Measurements from ENCODE around the gene KPNA3.
"Not testable (repeated sequence)": the region's sequence is repeated elsewhere in the genome, so short reads cannot be mapped to it uniquely, and the experiment has no call there.

KPNA3 gene

GRCh38 chr13:49821216-49822009 is 28.9 kb upstream of the KPNA3 start:
- Histone ChIP-seq H3K9ac (ENCODE audit: low read length) (no peak overlapping the region), H3K4me1 (ENCODE audit: control insufficient read depth, insufficient read depth, low read length) (no peaks in the 10 kb centered on the region), H3K27ac (ENCODE audit: low read depth, low read length) (no peak overlapping the region), H3K27me3 (ENCODE audit: control insufficient read depth, insufficient read depth, low read length) (no peaks in the 10 kb centered on the region), H3K4me3 (ENCODE audit: low read length) (no peak overlapping the region), H3K36me3 (ENCODE audit: control insufficient read depth, insufficient read depth, low read length) (no peaks in the 10 kb centered on the region)

GRCh38 chr13:49820591-49821215 is 28.2 kb upstream of the KPNA3 start:
- H3K9ac ChIP-seq (ENCODE audit: low read length) = no peak overlapping the region
- H3K27ac ChIP-seq (ENCODE audit: low read depth, low read length) = no peak overlapping the region
- H3K36me3 ChIP-seq (ENCODE audit: control insufficient read depth, insufficient read depth, low read length) = no peaks in the 10 kb centered on the region
- no peaks in the 10 kb centered on the region for H3K27me3 ChIP-seq (ENCODE audit: control insufficient read depth, insufficient read depth, low read length)
- no peak overlapping the region for H3K4me3 ChIP-seq (ENCODE audit: low read length)
- no peaks in the 10 kb centered on the region for H3K4me1 ChIP-seq (ENCODE audit: control insufficient read depth, insufficient read depth, low read length)

GRCh38 chr13:49816047-49816446 is 23.6 kb upstream of the KPNA3 start:
- H3K36me3 ChIP-seq (ENCODE audit: control insufficient read depth, insufficient read depth, low read length); H3K9ac ChIP-seq (ENCODE audit: low read length); H3K4me3 ChIP-seq (ENCODE audit: low read length); H3K27me3 ChIP-seq (ENCODE audit: control insufficient read depth, insufficient read depth, low read length); H3K4me1 ChIP-seq (ENCODE audit: control insufficient read depth, insufficient read depth, low read length); H3K27ac ChIP-seq (ENCODE audit: low read depth, low read length): not testable (repeated sequence)

GRCh38 chr13:49814551-49815270 is 22.2 kb upstream of the KPNA3 start:
- Histone ChIP-seq H3K4me1 (ENCODE audit: control insufficient read depth, insufficient read depth, low read length) (no peaks in the 10 kb centered on the region), H3K9ac (ENCODE audit: low read length) (no peak overlapping the region), H3K27me3 (ENCODE audit: control insufficient read depth, insufficient read depth, low read length) (no peaks in the 10 kb centered on the region), H3K36me3 (ENCODE audit: control insufficient read depth, insufficient read depth, low read length) (no peaks in the 10 kb centered on the region), H3K4me3 (ENCODE audit: low read length) (no peak overlapping the region), H3K27ac (ENCODE audit: low read depth, low read length) (no peak overlapping the region)

GRCh38 chr13:49812812-49813211 is 20.3 kb upstream of the KPNA3 start:
- H3K27me3 ChIP-seq (ENCODE audit: control insufficient read depth, insufficient read depth, low read length) = no peaks in the 10 kb centered on the region
- H3K36me3 ChIP-seq (ENCODE audit: control insufficient read depth, insufficient read depth, low read length) = no peaks in the 10 kb centered on the region
- H3K9ac ChIP-seq (ENCODE audit: low read length) = no peak overlapping the region
- H3K4me1 ChIP-seq (ENCODE audit: control insufficient read depth, insufficient read depth, low read length) = no peaks in the 10 kb centered on the region
- no peak overlapping the region for H3K4me3 ChIP-seq (ENCODE audit: low read length)
- no peak overlapping the region for H3K27ac ChIP-seq (ENCODE audit: low read depth, low read length)

- Histone ChIP-seq H3K4me3 (ENCODE audit: low read length) (no peak overlapping the region), H3K9ac (ENCODE audit: low read length) (no peak overlapping the region), H3K27ac (ENCODE audit: low read depth, low read length) (no peak overlapping the region), H3K4me1 (ENCODE audit: control insufficient read depth, insufficient read depth, low read length) (no peaks in the 10 kb centered on the region), H3K36me3 (ENCODE audit: control insufficient read depth, insufficient read depth, low read length) (no peaks in the 10 kb centered on the region), H3K27me3 (ENCODE audit: control insufficient read depth, insufficient read depth, low read length) (no peaks in the 10 kb centered on the region)
These were observed 19.0 kb upstream of the KPNA3 start for GRCh38 chr13:49811527-49811908.

- no peak overlapping the region for H3K9ac ChIP-seq (ENCODE audit: low read length)
- H3K27ac ChIP-seq (ENCODE audit: low read depth, low read length) = no peak overlapping the region
- no peaks in the 10 kb centered on the region for H3K4me1 ChIP-seq (ENCODE audit: control insufficient read depth, insufficient read depth, low read length)
- no peak overlapping the region for H3K4me3 ChIP-seq (ENCODE audit: low read length)
- H3K36me3 ChIP-seq (ENCODE audit: control insufficient read depth, insufficient read depth, low read length) = no peaks in the 10 kb centered on the region
- no peaks in the 10 kb centered on the region for H3K27me3 ChIP-seq (ENCODE audit: control insufficient read depth, insufficient read depth, low read length)
These were observed 18.4 kb upstream of the KPNA3 start for GRCh38 chr13:49810567-49811526.

GRCh38 chr13:49807681-49808080 is 15.2 kb upstream of the KPNA3 start:
- no peak overlapping the region for H3K27ac ChIP-seq (ENCODE audit: low read depth, low read length)
- H3K36me3 ChIP-seq (ENCODE audit: control insufficient read depth, insufficient read depth, low read length) = no peaks in the 10 kb centered on the region
- no peaks in the 10 kb centered on the region for H3K4me1 ChIP-seq (ENCODE audit: control insufficient read depth, insufficient read depth, low read length)
- H3K9ac ChIP-seq (ENCODE audit: low read length) = no peak overlapping the region
- no peak overlapping the region for H3K4me3 ChIP-seq (ENCODE audit: low read length)
- no peaks in the 10 kb centered on the region for H3K27me3 ChIP-seq (ENCODE audit: control insufficient read depth, insufficient read depth, low read length)

GRCh38 chr13:49806126-49806536 is 13.6 kb upstream of the KPNA3 start:
- H3K36me3 ChIP-seq (ENCODE audit: control insufficient read depth, insufficient read depth, low read length) = no peaks in the 10 kb centered on the region
- no peaks in the 10 kb centered on the region for H3K4me1 ChIP-seq (ENCODE audit: control insufficient read depth, insufficient read depth, low read length)
- no peak overlapping the region for H3K4me3 ChIP-seq (ENCODE audit: low read length)
- no peaks in the 10 kb centered on the region for H3K27me3 ChIP-seq (ENCODE audit: control insufficient read depth, insufficient read depth, low read length)
- H3K27ac ChIP-seq (ENCODE audit: low read depth, low read length) = no peak overlapping the region
- H3K9ac ChIP-seq (ENCODE audit: low read length) = no peak overlapping the region

- not testable (repeated sequence) for H3K9ac ChIP-seq (ENCODE audit: low read length)
These were observed 10.6 kb upstream of the KPNA3 start for GRCh38 chr13:49803047-49803446.

GRCh38 chr13:49802426-49802825 is 9.9 kb upstream of the KPNA3 start:
- Histone ChIP-seq H3K36me3 (ENCODE audit: control insufficient read depth, insufficient read depth, low read length) (no peaks in the 10 kb centered on the region), H3K4me1 (ENCODE audit: control insufficient read depth, insufficient read depth, low read length) (no peaks in the 10 kb centered on the region), H3K27me3 (ENCODE audit: control insufficient read depth, insufficient read depth, low read length) (no peaks in the 10 kb centered on the region), H3K9ac (ENCODE audit: low read length) (no peak overlapping the region), H3K27ac (ENCODE audit: low read depth, low read length) (no peak overlapping the region), H3K4me3 (ENCODE audit: low read length) (no peak overlapping the region)

More at GRCh38 chr13:49803047-49803446, 10.6 kb upstream of the KPNA3 start:
- H3K4me3 ChIP-seq (ENCODE audit: low read length); H3K27me3 ChIP-seq (ENCODE audit: control insufficient read depth, insufficient read depth, low read length); H3K4me1 ChIP-seq (ENCODE audit: control insufficient read depth, insufficient read depth, low read length); H3K27ac ChIP-seq (ENCODE audit: low read depth, low read length); H3K36me3 ChIP-seq (ENCODE audit: control insufficient read depth, insufficient read depth, low read length): not testable (repeated sequence)

Data from rectal smooth muscle tissue (tissue), 1 donor.